Testis (tissue), 3 donors: Measurements from ENCODE around the gene ZFPM1. TPM values are rescaled to one million over a fixed set of nuclear protein-coding genes. Genes with fewer than 3 reads are reported as not detected.

ENCODE experiments used
- DNase-seq: peaks from one replicate; pipeline ENCODE4 v3.0.0-alpha.2; 2019
- H3K27ac ChIP-seq, 2 donors: fragments of 200-600 bp; sonication (generic); one replicate each; pipeline ENCODE4 v1.5.1; 2019
- H3K27me3 ChIP-seq: fragments of 200-600 bp; sonication (generic); one replicate; pipeline ENCODE4 v1.5.1; 2019
- H3K36me3 ChIP-seq: fragments of 200-600 bp; sonication (generic); one replicate; pipeline ENCODE4 v1.5.1; 2017; ENCODE audit warnings: low read depth; ENCODE audit errors: missing control alignments
- H3K4me1 ChIP-seq: fragments of 200-600 bp; sonication (generic); one replicate; pipeline ENCODE4 v1.5.1; 2019
- H3K4me3 ChIP-seq, 2 donors: fragments of 200-600 bp; sonication (generic); one replicate each; pipeline ENCODE4 v1.5.1; 2017 to 2019
- H3K9me3 ChIP-seq: fragments of 200-600 bp; sonication (generic); one replicate; pipeline ENCODE4 v1.5.1; 2017
- CTCF ChIP-seq, 3 experiments: fragments of 450-650 bp in 2 of 3; fragments of 200-600 bp in 1 of 3; sonication (generic) in 1 of 3; IDR thresholded peaks; one replicate each; pipeline ENCODE4 v1.5.1; 2016 to 2019; ENCODE audit warnings: antibody characterized with exemption in 3 of 3, mild to moderate bottlenecking in 2 of 3, moderate library complexity in 1 of 3
- POLR2A ChIP-seq: fragments of 450-650 bp; IDR thresholded peaks from one replicate; pipeline ENCODE4 v1.6.1; 2017; ENCODE audit warnings: antibody characterized with exemption, mild to moderate bottlenecking, moderate library complexity
- WGBS, 2 donors: methylation state at CpG; one replicate each; pipeline ENCODE4 v1.1.5; 2018; 5-methylcytosine and 5-hydroxymethylcytosine counted together
- intact Hi-C: fragments of 100-400 bp; cut with DNase I; formaldehyde crosslinking; loops from one replicate; pipeline ENCODE4 v1.15.1; 2023; ENCODE audit warnings: low total_unique reads
- polyA plus RNA-seq: library from polyadenylated mRNA; stranded (reverse); fragments of 350-450 nt; fragmentation: Illumina TruSeq; extraction: RNeasy Lipid Tissue Mini Kit (QIAGEN cat#74804); gene quantifications from one replicate; pipeline ENCODE4 v1.2.3, GENCODE V29; 2014; ENCODE audit warnings: low read depth, low replicate concordance; ENCODE audit not compliant: insufficient read depth
- total RNA-seq, 2 donors: library from RNA; depleted of rRNA; stranded (reverse); fragments of >200 nt; gene quantifications; one replicate each; pipeline ENCODE4 v1.2.3, GENCODE V29; 2016

The ZFPM1 gene
- total and polyA plus RNA-seq, 3 donors from 2014 or later, result 12.8 to 25.1 (median 23.9) TPM

GRCh38 chr16:88454523-88454947 lies 1.5 kb downstream of the ZFPM1 start:
- Histone ChIP-seq H3K27me3 (no peaks in the 10 kb centered on the region), H3K4me1 (peaks cover 30% of the 10 kb centered on the region), H3K9me3 (no peaks in the 10 kb centered on the region), H3K27ac (peak overlapping the region in 1 of 2 donors; percentile 74), H3K36me3 (no peaks in the 10 kb centered on the region), H3K4me3 (peak overlapping the region; percentile 41 to 53)
- DNase-seq, result no peak
- TF ChIP-seq CTCF (IDR thresholded peaks at IDR 0.05), result no peak
- no peak for TF ChIP-seq POLR2A
- intact Hi-C loops, result no loop called here
- 2 to 14% methylated on average over 14 to 27 of the region's 27 CpGs for WGBS, 2 donors

- no peaks in the 10 kb centered on the region for H3K36me3 ChIP-seq
- intact Hi-C loops, result no loop called here
- TF ChIP-seq CTCF (IDR thresholded peaks at IDR 0.05) (no peak), POLR2A (no peak)
- no peaks in the 10 kb centered on the region for H3K9me3 ChIP-seq
- WGBS, 2 donors, result 2% methylated on average over 8 to 63 of the region's 68 CpGs
- H3K4me3 ChIP-seq, result peak overlapping the region; percentile 41 to 53
- H3K4me1 ChIP-seq, result peaks cover 34% of the 10 kb centered on the region
- H3K27ac ChIP-seq, result peak overlapping the region in 1 of 2 donors; percentile 74
- no peaks in the 10 kb centered on the region for H3K27me3 ChIP-seq
- DNase-seq, result peak; percentile 50
These were observed 2.7 kb downstream of the ZFPM1 start for GRCh38 chr16:88455610-88456355.

GRCh38 chr16:88456356-88457292 lies 3.5 kb downstream of the ZFPM1 start:
- Histone ChIP-seq H3K4me1 (peaks cover 38% of the 10 kb centered on the region), H3K9me3 (no peaks in the 10 kb centered on the region), H3K27me3 (no peaks in the 10 kb centered on the region), H3K27ac (peak overlapping the region in 1 of 2 donors; percentile 74), H3K36me3 (no peaks in the 10 kb centered on the region), H3K4me3 (peak overlapping the region in 1 of 2 donors; percentile 41)
- DNase-seq, result no peak
- 64 to 79% methylated on average over 14 of the region's 14 CpGs for WGBS, 2 donors
- no peak for TF ChIP-seq POLR2A
- TF ChIP-seq CTCF (IDR thresholded peaks at IDR 0.05), result no peak
- intact Hi-C loops, result no loop called here

GRCh38 chr16:88458039-88458772 lies 5.1 kb downstream of the ZFPM1 start:
- Histone ChIP-seq H3K4me1 (peaks cover 39% of the 10 kb centered on the region), H3K27me3 (no peaks in the 10 kb centered on the region), H3K9me3 (no peaks in the 10 kb centered on the region), H3K4me3 (no peak overlapping the region), H3K27ac (no peak overlapping the region), H3K36me3 (no peaks in the 10 kb centered on the region)
- peak; percentile 52 for DNase-seq
- 78 to 87% methylated on average over 12 to 20 of the region's 20 CpGs for WGBS, 2 donors
- intact Hi-C loops, result no loop called here
- TF ChIP-seq CTCF (IDR thresholded peaks at IDR 0.05), result no peak
- TF ChIP-seq POLR2A, result no peak
